Measurements from ENCODE around the gene GPR180. TPM values are rescaled to one million over a fixed set of nuclear protein-coding genes. Genes with fewer than 3 reads are reported as not detected.

Gene GPR180
- total and polyA plus RNA-seq, 10 of the 15 experiments (the other 5 are each of a cell fraction or from before 2014, with no cell fraction given) = 1.6 to 7.2 (median 5.3) TPM

GRCh38 chr13:94579063-94579462 lies 22.6 kb upstream of the GPR180 start:
- BruUV-seq (replicated peaks) = no TSS peak
- H3K4me1 ChIP-seq (ENCODE audit: control insufficient read depth, insufficient read depth, low read length) = no peaks in the 10 kb centered on the region
- H3K4me2 ChIP-seq (ENCODE audit: control insufficient read depth, insufficient read depth) = no peak overlapping the region
- POLR2A ChIA-PET = interaction anchor here (0.9 kb wide), 1 partner anchor 24 kb away, joined by 3 read pairs; no protein-coding TSS in a partner anchor
- no peaks in the 10 kb centered on the region for H4K20me1 ChIP-seq (ENCODE audit: control insufficient read depth, insufficient read depth)
- peaks cover 6 to 34% of the 10 kb centered on the region in 2 experiments for H3K36me3 ChIP-seq (ENCODE audit: control insufficient read depth in 2 of 2, insufficient read depth in 2 of 2, low read length in 1 of 2)
- no peaks in the 10 kb centered on the region for H3K9me3 ChIP-seq (replicated peaks; ENCODE audit: control insufficient read depth, insufficient read depth, low read length)
- WGBS (ENCODE audit: insufficient coverage, insufficient replicate concordance, low lambda C conversion rate, missing lambda C conversion rate) = 83% methylated on average over 1 of the region's 1 CpG
- H3K27me3 ChIP-seq (replicated peaks in 1 of 2; ENCODE audit: control insufficient read depth in 2 of 2, insufficient read depth in 2 of 2, low read length in 1 of 2) = no peaks in the 10 kb centered on the region
- no peak overlapping the region for H3K27ac ChIP-seq (ENCODE audit: control insufficient read depth, insufficient read depth)
- no peak overlapping the region for H3K4me3 ChIP-seq
- intact Hi-C loops (cut with micrococcal nuclease; ENCODE audit: unreplicated experiment) (no loop called here), in situ Hi-C loops (cut with MboI) (no loop called here)
- SMC1A ChIA-PET (ENCODE audit: uncharacterized antibody, unreplicated experiment) = interaction anchor here (1.2 kb wide), 2 partner anchors 13 to 39 kb away, joined by 3 to 4 read pairs; no protein-coding TSS in a partner anchor
- TF ChIP-seq RCOR1 (conservative IDR thresholded peaks at IDR 0.05; ENCODE audit: low read depth, low read length) = no peak
- TF ChIP-seq STAT1 (conservative IDR thresholded peaks at IDR 0.05) = no peak
- TF ChIP-seq ZNF217 (IDR thresholded peaks at IDR 0.05) = no peak
- TF ChIP-seq KLF5 (IDR thresholded peaks at IDR 0.05; ENCODE audit: partially characterized antibody) = no peak
- TF ChIP-seq JUNB (IDR thresholded peaks at IDR 0.05) = no peak
- TF ChIP-seq FOXK2 (IDR thresholded peaks at IDR 0.05) = no peak
- no peak for TF ChIP-seq ZNF687 (IDR thresholded peaks at IDR 0.05)
- no peak for TF ChIP-seq ATF7 (IDR thresholded peaks at IDR 0.05; ENCODE audit: low read depth)
- TF ChIP-seq CEBPZ (IDR thresholded peaks at IDR 0.05; ENCODE audit: low read depth, low read length) = no peak
- TF ChIP-seq YY1 (IDR thresholded peaks at IDR 0.05; ENCODE audit: low read depth, low read length) = no peak
- H3K79me2 ChIP-seq (ENCODE audit: control insufficient read depth, insufficient read depth, low read length) = no peaks in the 10 kb centered on the region
- FAIRE-seq (no peak), DNase-seq (ENCODE audit: low read depth, low spot score) (no peak), ATAC-seq (no peak)
- RAD21 ChIA-PET (ENCODE audit: unreplicated experiment) = interaction anchor here (0.9 kb wide), 1 partner anchor 36 kb away, joined by 3 read pairs; no protein-coding TSS in a partner anchor
- CTCF ChIA-PET = interaction anchor here (0.8 to 1.4 kb wide), 2 partner anchors 38 to 40 kb away, joined by 3 to 5 read pairs; no protein-coding TSS in a partner anchor
- no peak overlapping the region for H3K9ac ChIP-seq (ENCODE audit: control insufficient read depth, insufficient read depth, low read length)
- no peak overlapping the region for H2AFZ ChIP-seq (ENCODE audit: control insufficient read depth, low read depth, low read length)
